Stimulated activated effector memory CD8-positive, alpha-beta T cell treated with anti-CD3 and anti-CD28 coated beads, Interleukin-12 subunit alpha, Interleukin-12 subunit beta, amount 100 ng/mL, for 72 hours (primary cell): ENCODE data around the gene KDM3A.

Experiments
- ATAC-seq: fragments of 150-1000 bp; cut with Tn5 transposase; 2 replicates; pipeline ENCODE4 v1.10.0; 2021
- DNase-seq, 2 donors: peaks; one replicate each; pipeline ENCODE4 v3.0.0; 2021 to 2022; ENCODE audit warnings: low spot score in 2 of 2
- H3K27ac Mint-ChIP-seq: one replicate; pipeline ENCODE4 v1.8.0; 2022; ENCODE audit warnings: mild to moderate bottlenecking, mixed read lengths
- H3K36me3 Mint-ChIP-seq: one replicate; pipeline ENCODE4 v1.8.0; 2022; ENCODE audit warnings: mild to moderate bottlenecking, mixed read lengths
- H3K4me1 Mint-ChIP-seq: one replicate; pipeline ENCODE4 v1.8.0; 2022; ENCODE audit warnings: mixed read lengths
- H3K4me3 Mint-ChIP-seq: one replicate; pipeline ENCODE4 v1.8.0; 2022; ENCODE audit warnings: mild to moderate bottlenecking, mixed read lengths
- H3K9me3 Mint-ChIP-seq: one replicate; pipeline ENCODE4 v1.8.0; 2022; ENCODE audit warnings: mixed read lengths

Gene KDM3A

GRCh38 chr2:86512034-86512433, 70.9 kb downstream of the KDM3A start:
- DNase-seq (no peak), ATAC-seq (no peak)
- no peaks in the 10 kb centered on the region for H3K4me1 Mint-ChIP-seq
- H3K9me3 Mint-ChIP-seq: no peaks in the 10 kb centered on the region
- no peak overlapping the region for H3K27ac Mint-ChIP-seq
- H3K36me3 Mint-ChIP-seq: peaks cover 23% of the 10 kb centered on the region
- no peak overlapping the region for H3K4me3 Mint-ChIP-seq

DNA sequence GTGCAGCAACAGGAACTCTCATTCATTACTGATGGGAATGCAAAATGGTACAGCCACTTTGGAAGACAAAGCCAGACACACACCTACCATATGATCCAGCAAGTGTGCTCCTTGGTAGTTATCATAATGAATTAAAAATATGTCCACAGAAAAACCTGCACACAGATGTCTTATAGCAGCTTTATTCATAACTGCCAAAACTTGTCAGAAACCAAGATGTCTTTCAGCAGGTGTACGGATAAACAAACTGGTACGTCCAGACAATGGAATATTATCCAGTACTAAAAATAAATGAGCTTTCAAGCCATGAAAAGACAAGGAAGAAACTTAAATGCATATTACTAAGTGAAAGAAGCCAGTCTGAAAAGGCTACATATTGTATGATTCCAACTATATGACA, 71.7 kb downstream of the KDM3A start:
- Mint-ChIP-seq H3K27ac (no peak overlapping the region), H3K4me3 (no peak overlapping the region), H3K36me3 (peaks cover 15% of the 10 kb centered on the region), H3K4me1 (no peaks in the 10 kb centered on the region), H3K9me3 (no peaks in the 10 kb centered on the region)
- ATAC-seq (no peak), DNase-seq (no peak)

GRCh38 chr2:86513948-86514660, 72.9 kb downstream of the KDM3A start:
- Mint-ChIP-seq H3K36me3 (peaks cover 6% of the 10 kb centered on the region), H3K4me1 (no peaks in the 10 kb centered on the region), H3K27ac (no peak overlapping the region), H3K9me3 (no peaks in the 10 kb centered on the region), H3K4me3 (no peak overlapping the region)
- ATAC-seq (no peak), DNase-seq (no peak)

GRCh38 chr2:86518481-86518880, 77.3 kb downstream of the KDM3A start:
- H3K27ac Mint-ChIP-seq: no peak overlapping the region
- ATAC-seq (no peak), DNase-seq (no peak)
- no peaks in the 10 kb centered on the region for H3K36me3 Mint-ChIP-seq
- H3K4me3 Mint-ChIP-seq: no peak overlapping the region
- H3K9me3 Mint-ChIP-seq: peaks cover 4% of the 10 kb centered on the region
- no peaks in the 10 kb centered on the region for H3K4me1 Mint-ChIP-seq

- Mint-ChIP-seq H3K4me3 (no peak overlapping the region), H3K9me3 (peaks cover 4% of the 10 kb centered on the region), H3K36me3 (no peaks in the 10 kb centered on the region), H3K4me1 (no peaks in the 10 kb centered on the region), H3K27ac (no peak overlapping the region)
- ATAC-seq (no peak), DNase-seq (no peak)
Observed at GRCh38 chr2:86519349-86519748, 78.2 kb downstream of the KDM3A start.

DNA sequence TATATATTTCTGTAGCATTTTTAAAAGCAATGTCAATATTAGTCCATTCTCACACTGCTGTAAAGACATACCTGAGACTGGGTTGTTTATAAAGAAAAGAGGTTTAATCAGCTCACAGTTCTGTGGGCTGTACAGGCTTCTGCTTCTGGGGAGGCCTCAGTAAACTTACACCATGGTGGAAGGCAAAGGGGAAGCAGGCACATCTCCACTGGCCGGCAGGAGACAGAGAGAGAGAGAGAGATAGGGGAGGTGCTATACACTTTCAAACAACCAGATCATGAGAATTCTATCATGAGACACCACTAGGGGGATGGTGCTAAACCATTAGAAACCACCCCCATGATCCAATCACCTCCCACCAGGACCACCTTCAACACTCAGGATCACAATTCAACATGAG, 79.0 kb downstream of the KDM3A start:
- no peak overlapping the region for H3K27ac Mint-ChIP-seq
- no peak for DNase-seq
- H3K4me1 Mint-ChIP-seq: no peaks in the 10 kb centered on the region
- ATAC-seq: no peak
- peaks cover 4% of the 10 kb centered on the region for H3K9me3 Mint-ChIP-seq
- no peaks in the 10 kb centered on the region for H3K36me3 Mint-ChIP-seq
- H3K4me3 Mint-ChIP-seq: no peak overlapping the region

GRCh38 chr2:86521922-86522321, 80.8 kb downstream of the KDM3A start:
- ATAC-seq: no peak
- H3K36me3 Mint-ChIP-seq: peaks cover 17% of the 10 kb centered on the region
- H3K27ac Mint-ChIP-seq: no peak overlapping the region
- H3K4me1 Mint-ChIP-seq: no peaks in the 10 kb centered on the region
- H3K9me3 Mint-ChIP-seq: peaks cover 4% of the 10 kb centered on the region
- H3K4me3 Mint-ChIP-seq: no peak overlapping the region
- no peak for DNase-seq

DNA sequence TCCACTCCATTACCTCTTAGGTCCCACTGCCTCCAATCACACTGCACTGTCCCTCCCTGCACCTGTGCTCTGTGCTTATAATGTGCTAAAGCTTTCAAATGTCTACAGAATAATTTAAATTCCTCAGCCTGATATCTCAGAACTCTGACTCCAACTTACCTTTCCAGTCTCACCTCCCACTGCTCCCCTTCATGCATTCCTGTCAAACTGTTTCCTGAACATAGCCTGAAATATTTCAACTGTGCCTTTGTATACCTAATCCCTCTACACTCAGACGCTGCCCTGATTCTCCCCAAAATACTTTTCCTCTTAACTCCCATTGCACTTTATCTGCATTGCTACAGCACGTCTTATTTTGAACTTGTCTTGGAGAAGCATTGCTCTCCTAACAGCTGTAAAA, 81.5 kb downstream of the KDM3A start:
- no peak overlapping the region for H3K4me3 Mint-ChIP-seq
- ATAC-seq: no peak
- H3K36me3 Mint-ChIP-seq: peaks cover 25% of the 10 kb centered on the region
- no peak for DNase-seq
- H3K4me1 Mint-ChIP-seq: no peaks in the 10 kb centered on the region
- H3K9me3 Mint-ChIP-seq: peaks cover 4% of the 10 kb centered on the region
- no peak overlapping the region for H3K27ac Mint-ChIP-seq

DNA sequence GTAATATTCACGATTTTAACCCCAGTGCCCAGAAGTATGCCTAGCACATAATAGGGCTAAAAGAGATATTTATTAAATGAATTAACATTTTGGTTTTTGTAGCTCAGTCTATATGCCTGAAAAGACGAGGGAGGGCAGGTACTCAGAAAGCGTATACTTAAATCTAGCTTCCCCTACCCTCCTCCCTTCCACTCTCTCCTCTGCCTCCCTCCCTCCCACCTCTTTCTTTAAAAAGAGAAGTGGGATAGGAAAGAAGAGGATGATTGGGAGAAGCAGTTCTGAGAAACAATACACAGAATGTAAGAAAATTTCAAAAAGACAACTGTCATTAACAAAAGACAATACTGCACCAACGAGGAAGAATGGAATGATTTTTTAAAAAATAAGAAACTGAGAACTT, 82.3 kb downstream of the KDM3A start:
- peaks cover 4% of the 10 kb centered on the region for H3K9me3 Mint-ChIP-seq
- H3K36me3 Mint-ChIP-seq: peaks cover 29% of the 10 kb centered on the region
- H3K4me3 Mint-ChIP-seq: no peak overlapping the region
- H3K27ac Mint-ChIP-seq: no peak overlapping the region
- no peaks in the 10 kb centered on the region for H3K4me1 Mint-ChIP-seq
- ATAC-seq (no peak), DNase-seq (no peak)

- Mint-ChIP-seq H3K9me3 (no peaks in the 10 kb centered on the region), H3K27ac (no peak overlapping the region), H3K4me1 (no peaks in the 10 kb centered on the region), H3K4me3 (no peak overlapping the region), H3K36me3 (peaks cover 40% of the 10 kb centered on the region)
- no peak for ATAC-seq
- DNase-seq: no peak
Observed at GRCh38 chr2:86525421-86526340, 84.5 kb downstream of the KDM3A start.

DNA sequence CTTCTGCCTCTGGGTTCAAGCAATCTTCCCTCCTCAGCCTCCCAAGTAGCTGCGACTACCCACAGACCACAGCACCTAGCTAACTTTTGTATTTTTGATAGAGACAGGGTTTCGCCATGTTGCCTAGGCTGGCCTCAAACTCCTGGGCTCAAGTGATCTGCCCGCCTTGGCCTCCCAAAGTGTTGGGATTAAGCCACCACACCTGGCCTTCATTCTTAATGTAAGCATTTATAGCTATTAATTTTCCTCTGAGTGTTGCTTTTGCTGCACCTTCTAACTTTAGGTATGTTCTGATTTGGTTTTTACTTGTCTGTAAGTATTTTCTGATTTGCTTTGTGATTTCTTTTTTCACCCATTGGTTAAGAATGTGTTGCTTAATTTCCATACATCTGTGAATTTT, 92.4 kb downstream of the KDM3A start:
- no peaks in the 10 kb centered on the region for H3K4me1 Mint-ChIP-seq
- H3K9me3 Mint-ChIP-seq: peaks cover 5% of the 10 kb centered on the region
- H3K27ac Mint-ChIP-seq: no peak overlapping the region
- peaks cover 9% of the 10 kb centered on the region for H3K36me3 Mint-ChIP-seq
- ATAC-seq (no peak), DNase-seq (no peak)
- no peak overlapping the region for H3K4me3 Mint-ChIP-seq

GRCh38 chr2:86541334-86541733, 100.2 kb downstream of the KDM3A start:
- DNase-seq: no peak
- peaks cover 12% of the 10 kb centered on the region for H3K36me3 Mint-ChIP-seq

More at GRCh38 chr2:86541334-86541733, 100.2 kb downstream of the KDM3A start:
- H3K9me3 Mint-ChIP-seq: no peaks in the 10 kb centered on the region
- no peaks in the 10 kb centered on the region for H3K4me1 Mint-ChIP-seq
- no peak overlapping the region for H3K4me3 Mint-ChIP-seq
- no peak overlapping the region for H3K27ac Mint-ChIP-seq
- no peak for ATAC-seq
